ENCODE results near the gene ABCA12. TPM values are rescaled to one million over a fixed set of nuclear protein-coding genes. Genes with fewer than 3 reads are reported as not detected.

Gene ABCA12
- total RNA-seq, 2 donors from 2014 or later, result 0.07 TPM; not detected in 1

DNA sequence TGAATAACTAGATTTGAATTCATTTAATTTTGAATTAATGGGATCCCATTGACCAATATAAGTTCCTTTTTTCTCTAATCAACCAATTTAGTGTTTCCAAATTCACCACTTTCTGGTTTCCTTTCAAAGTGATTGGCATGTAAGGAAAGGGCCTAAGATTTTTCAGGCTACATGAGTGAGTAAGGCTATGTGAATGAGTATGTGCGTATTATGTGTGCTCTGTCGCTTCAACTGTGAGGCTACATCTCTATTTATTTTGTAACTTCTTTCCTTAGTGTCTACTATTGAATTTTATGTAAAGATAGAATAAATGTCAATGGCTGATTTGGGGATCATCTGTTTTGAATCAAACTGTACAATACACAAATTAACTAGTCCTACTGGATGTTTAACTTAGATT lies 110.6 kb downstream of the ABCA12 start:
- no peak overlapping the region for H3K4me3 Mint-ChIP-seq
- no peak for TF ChIP-seq CTCF (conservative IDR thresholded peaks at IDR 0.05)

DNA sequence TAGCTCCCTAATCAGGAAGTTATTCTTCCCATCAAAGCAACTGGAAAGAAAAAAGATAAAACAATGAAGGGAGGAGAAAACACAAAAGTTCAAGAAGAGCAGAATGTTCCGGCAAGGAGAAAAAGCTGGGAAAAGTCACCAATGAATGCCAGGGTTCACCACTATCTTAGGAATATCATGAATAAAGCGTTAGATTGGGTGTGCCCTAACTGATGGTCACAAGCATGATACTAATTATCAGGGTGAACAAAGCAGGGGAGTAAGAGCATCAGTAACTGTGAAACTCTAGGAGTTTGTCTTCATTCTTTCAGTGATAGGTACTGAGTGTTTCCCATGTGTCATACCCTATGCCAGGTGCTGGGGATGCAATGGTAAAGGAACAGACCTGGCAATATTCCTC lies 115.5 kb downstream of the ABCA12 start:
- no peaks in the 10 kb centered on the region for H3K27me3 Mint-ChIP-seq (ENCODE audit: insufficient read depth)
- H3K36me3 Mint-ChIP-seq (ENCODE audit: low read depth), result no peaks in the 10 kb centered on the region
- Histone ChIP-seq H3K9ac (ENCODE audit: extremely low read depth, low read length, poor library complexity, severe bottlenecking) (no peak overlapping the region), H3K4me3 (ENCODE audit: low read length) (no peak overlapping the region), H3K27me3 (ENCODE audit: control insufficient read depth, insufficient read depth, low read length, poor library complexity, severe bottlenecking) (no peaks in the 10 kb centered on the region), H3K27ac (ENCODE audit: low read depth, low read length) (no peak overlapping the region), H3K36me3 (ENCODE audit: control insufficient read depth, insufficient read depth, low read length) (no peaks in the 10 kb centered on the region), H3K9me3 (ENCODE audit: control insufficient read depth, low read length) (no peaks in the 10 kb centered on the region), H3K4me1 (ENCODE audit: control insufficient read depth, insufficient read depth, low read length) (no peaks in the 10 kb centered on the region)
- H3K9me3 Mint-ChIP-seq, result no peaks in the 10 kb centered on the region
- no peaks in the 10 kb centered on the region for H3K4me1 Mint-ChIP-seq
- 92 to 94% methylated on average over 2 of the region's 2 CpGs for WGBS, 2 experiments (ENCODE audit: insufficient coverage in 1 of 2, insufficient read length in 1 of 2)
- DNase-seq, result no peak
- TF ChIP-seq CTCF (conservative IDR thresholded peaks at IDR 0.05), result no peak
- no peak overlapping the region for H3K27ac Mint-ChIP-seq
- no peak overlapping the region for H3K4me3 Mint-ChIP-seq

More for the DNA sequence above, 110.6 kb downstream of the ABCA12 start:
- Mint-ChIP-seq H3K9me3 (no peaks in the 10 kb centered on the region), H3K36me3 (ENCODE audit: low read depth) (no peaks in the 10 kb centered on the region), H3K27ac (no peak overlapping the region), H3K27me3 (ENCODE audit: insufficient read depth) (no peaks in the 10 kb centered on the region), H3K4me1 (no peaks in the 10 kb centered on the region)
- H3K4me3 ChIP-seq (ENCODE audit: low read length), result no peak overlapping the region
- H3K4me1 ChIP-seq (ENCODE audit: control insufficient read depth, insufficient read depth, low read length), result no peaks in the 10 kb centered on the region
- H3K36me3 ChIP-seq (ENCODE audit: control insufficient read depth, insufficient read depth, low read length), result no peaks in the 10 kb centered on the region
- no peak overlapping the region for H3K27ac ChIP-seq (ENCODE audit: low read depth, low read length)
- no peaks in the 10 kb centered on the region for H3K27me3 ChIP-seq (ENCODE audit: control insufficient read depth, insufficient read depth, low read length, poor library complexity, severe bottlenecking)
- H3K9me3 ChIP-seq (ENCODE audit: control insufficient read depth, low read length), result no peaks in the 10 kb centered on the region
- WGBS, 2 experiments (ENCODE audit: insufficient coverage in 1 of 2, insufficient read length in 1 of 2), result 80% methylated on average over 1 of the region's 2 CpGs; no CpG with 5 or more reads in 1 of the 2 experiments
- H3K9ac ChIP-seq (ENCODE audit: extremely low read depth, low read length, poor library complexity, severe bottlenecking), result no peak overlapping the region
- DNase-seq, result no peak

- H3K4me1 ChIP-seq (ENCODE audit: control insufficient read depth, insufficient read depth, low read length), result no peaks in the 10 kb centered on the region
- no peaks in the 10 kb centered on the region for H3K4me1 Mint-ChIP-seq
- H3K36me3 Mint-ChIP-seq (ENCODE audit: low read depth), result no peaks in the 10 kb centered on the region
- H3K36me3 ChIP-seq (ENCODE audit: control insufficient read depth, insufficient read depth, low read length), result no peaks in the 10 kb centered on the region
- WGBS, 2 experiments (ENCODE audit: insufficient coverage in 1 of 2, insufficient read length in 1 of 2), result 17 to 33% methylated on average over 3 of the region's 3 CpGs
- H3K27ac ChIP-seq (ENCODE audit: low read depth, low read length), result no peak overlapping the region
- no peak overlapping the region for H3K9ac ChIP-seq (ENCODE audit: extremely low read depth, low read length, poor library complexity, severe bottlenecking)
- DNase-seq, result no peak
- H3K9me3 ChIP-seq (ENCODE audit: control insufficient read depth, low read length), result no peaks in the 10 kb centered on the region
- H3K9me3 Mint-ChIP-seq, result no peaks in the 10 kb centered on the region
- no peaks in the 10 kb centered on the region for H3K27me3 Mint-ChIP-seq (ENCODE audit: insufficient read depth)
- H3K4me3 Mint-ChIP-seq, result no peak overlapping the region
- no peak overlapping the region for H3K27ac Mint-ChIP-seq
- no peaks in the 10 kb centered on the region for H3K27me3 ChIP-seq (ENCODE audit: control insufficient read depth, insufficient read depth, low read length, poor library complexity, severe bottlenecking)
- H3K4me3 ChIP-seq (ENCODE audit: low read length), result no peak overlapping the region
- TF ChIP-seq CTCF (conservative IDR thresholded peaks at IDR 0.05), result no peak
Observed at GRCh38 chr2:215022418-215022817, 116.0 kb downstream of the ABCA12 start.

All from endodermal cell (in vitro differentiated cells).